Measurements from ENCODE around the gene RPL22.

The RPL22 gene

DNA sequence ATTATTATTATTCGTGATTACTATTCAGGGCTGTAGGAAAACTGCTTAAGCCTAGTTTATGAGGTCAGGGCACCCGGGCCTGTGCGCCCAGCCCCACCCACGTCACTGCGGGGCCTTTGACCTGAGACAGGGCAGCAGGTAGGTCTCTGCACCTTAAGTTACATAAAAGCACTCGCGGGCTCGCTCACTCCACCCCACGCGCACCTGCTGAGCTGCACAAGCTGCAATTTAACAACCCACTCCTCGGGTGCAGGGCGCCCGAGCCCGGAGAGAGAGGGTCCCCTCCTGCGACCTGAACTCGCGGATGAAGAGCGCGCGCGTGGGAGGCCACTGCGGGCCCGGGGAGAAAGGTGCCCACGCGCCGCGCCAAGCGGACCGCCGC lies 35.9 kb upstream of the RPL22 start:
- H3K36me3 ChIP-seq (ENCODE audit: control insufficient read depth in 1 of 2, insufficient read depth in 2 of 2, low read depth in 1 of 2, low read length in 2 of 2): peaks cover 13 to 25% of the 10 kb centered on the region in 2 experiments
- no peak overlapping the region for H4K91ac ChIP-seq (ENCODE audit: low read length)
- H2AFZ ChIP-seq (ENCODE audit: low read depth, low read length): no peak overlapping the region
- H3K79me1 ChIP-seq (replicated peaks; ENCODE audit: low read length, poor library complexity, severe bottlenecking): peaks cover 27% of the 10 kb centered on the region
- H3K23ac ChIP-seq (ENCODE audit: low read length in 2 of 2): peak overlapping the region in 1 of 2 experiments; percentile 70
- peak overlapping the region; percentile 92 for H3K9ac ChIP-seq (ENCODE audit: low read length)
- peak overlapping the region; percentile 83 to 91 for H3K18ac ChIP-seq (ENCODE audit: low read depth in 1 of 2, low read length in 2 of 2)
- no peak overlapping the region for H2AK5ac ChIP-seq (ENCODE audit: low read length, severe bottlenecking)
- peak overlapping the region; percentile 92 for H4K8ac ChIP-seq (ENCODE audit: low read length)
- H2BK12ac ChIP-seq (ENCODE audit: low read length in 2 of 2): no peak overlapping the region
- peak overlapping the region; percentile 98 for H3K4me2 ChIP-seq (ENCODE audit: low read length, poor library complexity, severe bottlenecking)
- H3K9me3 ChIP-seq (ENCODE audit: control insufficient read depth, low read length): no peaks in the 10 kb centered on the region
- H3K14ac ChIP-seq (ENCODE audit: low read length in 2 of 2): peak overlapping the region; percentile 19 to 64
- H3K4me3 ChIP-seq (ENCODE audit: insufficient read depth in 1 of 2, low read depth in 1 of 2, low read length in 2 of 2): peak overlapping the region; percentile 95 to 99
- H2BK5ac ChIP-seq (ENCODE audit: low read depth, low read length, poor library complexity, severe bottlenecking): no peak overlapping the region
- H3K4me1 ChIP-seq (ENCODE audit: control insufficient read depth, insufficient read depth, low read depth, low read length): peaks cover 12% of the 10 kb centered on the region
- peaks cover 0 to 13% of the 10 kb centered on the region in 2 experiments for H3K27me3 ChIP-seq (ENCODE audit: control insufficient read depth in 1 of 2, insufficient read depth in 1 of 2, low read length in 2 of 2)
- H3K27ac ChIP-seq (ENCODE audit: low read length, poor library complexity, severe bottlenecking): no peak overlapping the region
- DNase-seq: no peak
- no peak overlapping the region for H2BK120ac ChIP-seq (ENCODE audit: low read depth, low read length)
- no peak overlapping the region for H2BK15ac ChIP-seq (ENCODE audit: low read depth, poor library complexity, severe bottlenecking)
- H3K4ac ChIP-seq (ENCODE audit: low read depth in 1 of 2, low read length in 2 of 2): peak overlapping the region in 1 of 2 experiments; percentile 22
- WGBS: 2% methylated on average over 26 of the region's 30 CpGs

- H3K27me3 ChIP-seq (ENCODE audit: control insufficient read depth in 1 of 2, insufficient read depth in 1 of 2, low read length in 2 of 2): peaks cover 0 to 7% of the 10 kb centered on the region in 2 experiments
These were observed 35.3 kb upstream of the RPL22 start for GRCh38 chr1:6234502-6235295.

GRCh38 chr1:6233376-6233775 lies 34.0 kb upstream of the RPL22 start:
- H3K27ac ChIP-seq (ENCODE audit: low read length, poor library complexity, severe bottlenecking): no peak overlapping the region
- H3K18ac ChIP-seq (ENCODE audit: low read depth in 1 of 2, low read length in 2 of 2): no peak overlapping the region
- no peak overlapping the region for H3K23ac ChIP-seq (ENCODE audit: low read length in 2 of 2)
- no peaks in the 10 kb centered on the region for H3K27me3 ChIP-seq (ENCODE audit: control insufficient read depth in 1 of 2, insufficient read depth in 1 of 2, low read length in 2 of 2)
- peaks cover 33% of the 10 kb centered on the region for H3K79me1 ChIP-seq (replicated peaks; ENCODE audit: low read length, poor library complexity, severe bottlenecking)
- no peak overlapping the region for H2BK12ac ChIP-seq (ENCODE audit: low read length in 2 of 2)
- no peak overlapping the region for H4K8ac ChIP-seq (ENCODE audit: low read length)
- no peak overlapping the region for H3K4ac ChIP-seq (ENCODE audit: low read depth in 1 of 2, low read length in 2 of 2)
- H4K91ac ChIP-seq (ENCODE audit: low read length): no peak overlapping the region
- H2BK15ac ChIP-seq (ENCODE audit: low read depth, poor library complexity, severe bottlenecking): no peak overlapping the region
- no peak for DNase-seq
- no peak overlapping the region for H2AFZ ChIP-seq (ENCODE audit: low read depth, low read length)
- H3K4me1 ChIP-seq (ENCODE audit: control insufficient read depth, insufficient read depth, low read depth, low read length): peaks cover 12% of the 10 kb centered on the region
- H2BK120ac ChIP-seq (ENCODE audit: low read depth, low read length): no peak overlapping the region
- H3K9me3 ChIP-seq (ENCODE audit: control insufficient read depth, low read length): no peaks in the 10 kb centered on the region
- H3K36me3 ChIP-seq (ENCODE audit: control insufficient read depth in 1 of 2, insufficient read depth in 2 of 2, low read depth in 1 of 2, low read length in 2 of 2): peaks cover 23 to 35% of the 10 kb centered on the region in 2 experiments
- no peak overlapping the region for H2BK5ac ChIP-seq (ENCODE audit: low read depth, low read length, poor library complexity, severe bottlenecking)
- no peak overlapping the region for H2AK5ac ChIP-seq (ENCODE audit: low read length, severe bottlenecking)
- no peak overlapping the region for H3K4me2 ChIP-seq (ENCODE audit: low read length, poor library complexity, severe bottlenecking)
- H3K14ac ChIP-seq (ENCODE audit: low read length in 2 of 2): no peak overlapping the region
- no peak overlapping the region for H3K9ac ChIP-seq (ENCODE audit: low read length)
- WGBS: 45% methylated on average over 1 of the region's 1 CpG
- H3K4me3 ChIP-seq (ENCODE audit: insufficient read depth in 1 of 2, low read depth in 1 of 2, low read length in 2 of 2): no peak overlapping the region

More at GRCh38 chr1:6234502-6235295, 35.3 kb upstream of the RPL22 start:
- H3K4ac ChIP-seq (ENCODE audit: low read depth in 1 of 2, low read length in 2 of 2): no peak overlapping the region
- H2AFZ ChIP-seq (ENCODE audit: low read depth, low read length): no peak overlapping the region
- no peak overlapping the region for H2BK12ac ChIP-seq (ENCODE audit: low read length in 2 of 2)
- peak overlapping the region; percentile 30 for H3K27ac ChIP-seq (ENCODE audit: low read length, poor library complexity, severe bottlenecking)
- H2BK15ac ChIP-seq (ENCODE audit: low read depth, poor library complexity, severe bottlenecking): no peak overlapping the region
- WGBS: 59% methylated on average over 20 of the region's 20 CpGs
- H3K9me3 ChIP-seq (ENCODE audit: control insufficient read depth, low read length): no peaks in the 10 kb centered on the region
- peaks cover 12% of the 10 kb centered on the region for H3K4me1 ChIP-seq (ENCODE audit: control insufficient read depth, insufficient read depth, low read depth, low read length)
- H3K4me3 ChIP-seq (ENCODE audit: insufficient read depth in 1 of 2, low read depth in 1 of 2, low read length in 2 of 2): peak overlapping the region; percentile 95 to 99
- no peak overlapping the region for H4K8ac ChIP-seq (ENCODE audit: low read length)
- peak overlapping the region; percentile 92 for H3K9ac ChIP-seq (ENCODE audit: low read length)
- peak overlapping the region; percentile 98 for H3K4me2 ChIP-seq (ENCODE audit: low read length, poor library complexity, severe bottlenecking)
- H2BK120ac ChIP-seq (ENCODE audit: low read depth, low read length): no peak overlapping the region
- peak overlapping the region in 1 of 2 experiments; percentile 91 for H3K18ac ChIP-seq (ENCODE audit: low read depth in 1 of 2, low read length in 2 of 2)
- no peak overlapping the region for H4K91ac ChIP-seq (ENCODE audit: low read length)
- no peak overlapping the region for H2BK5ac ChIP-seq (ENCODE audit: low read depth, low read length, poor library complexity, severe bottlenecking)
- peaks cover 15 to 31% of the 10 kb centered on the region in 2 experiments for H3K36me3 ChIP-seq (ENCODE audit: control insufficient read depth in 1 of 2, insufficient read depth in 2 of 2, low read depth in 1 of 2, low read length in 2 of 2)
- H2AK5ac ChIP-seq (ENCODE audit: low read length, severe bottlenecking): no peak overlapping the region
- DNase-seq: peak; percentile 17
- H3K79me1 ChIP-seq (replicated peaks; ENCODE audit: low read length, poor library complexity, severe bottlenecking): peaks cover 30% of the 10 kb centered on the region
- H3K14ac ChIP-seq (ENCODE audit: low read length in 2 of 2): no peak overlapping the region
- peak overlapping the region in 1 of 2 experiments; percentile 70 for H3K23ac ChIP-seq (ENCODE audit: low read length in 2 of 2)

DNA sequence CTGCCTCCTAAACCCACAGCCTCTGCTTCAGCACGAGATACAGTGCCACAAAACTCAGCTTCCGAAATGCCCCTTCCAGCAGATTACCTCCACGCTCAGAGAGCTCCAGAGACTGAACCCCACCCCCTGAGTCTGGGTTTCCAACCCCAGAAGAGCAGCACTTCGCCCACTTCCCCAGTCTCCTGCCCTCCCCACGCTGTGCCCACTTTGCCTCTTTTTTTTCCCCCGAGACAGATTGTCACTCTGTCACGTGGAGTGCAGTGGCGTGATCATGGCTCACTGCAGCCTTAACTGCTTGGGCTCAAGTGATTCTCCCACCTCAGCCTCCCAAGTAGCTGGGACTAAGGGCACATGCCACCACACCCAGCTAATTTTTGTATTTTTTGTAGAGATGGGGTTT lies 26.3 kb upstream of the RPL22 start:
- no peak overlapping the region for H3K18ac ChIP-seq (ENCODE audit: low read depth in 1 of 2, low read length in 2 of 2)
- H2BK12ac ChIP-seq (ENCODE audit: low read length in 2 of 2): no peak overlapping the region
- H3K27ac ChIP-seq (ENCODE audit: low read length, poor library complexity, severe bottlenecking): no peak overlapping the region
- no peak overlapping the region for H3K9ac ChIP-seq (ENCODE audit: low read length)
- no peak overlapping the region for H2BK120ac ChIP-seq (ENCODE audit: low read depth, low read length)
- H3K4me2 ChIP-seq (ENCODE audit: low read length, poor library complexity, severe bottlenecking): no peak overlapping the region
- no peak for DNase-seq
- no peak overlapping the region for H3K23ac ChIP-seq (ENCODE audit: low read length in 2 of 2)
- H3K4ac ChIP-seq (ENCODE audit: low read depth in 1 of 2, low read length in 2 of 2): no peak overlapping the region
- peaks cover 9% of the 10 kb centered on the region for H3K4me1 ChIP-seq (ENCODE audit: control insufficient read depth, insufficient read depth, low read depth, low read length)
- H2AK5ac ChIP-seq (ENCODE audit: low read length, severe bottlenecking): no peak overlapping the region
- no peak overlapping the region for H3K4me3 ChIP-seq (ENCODE audit: insufficient read depth in 1 of 2, low read depth in 1 of 2, low read length in 2 of 2)
- peaks cover 20% of the 10 kb centered on the region for H3K79me1 ChIP-seq (replicated peaks; ENCODE audit: low read length, poor library complexity, severe bottlenecking)
- no peak overlapping the region for H4K8ac ChIP-seq (ENCODE audit: low read length)
- H3K36me3 ChIP-seq (ENCODE audit: control insufficient read depth in 1 of 2, insufficient read depth in 2 of 2, low read depth in 1 of 2, low read length in 2 of 2): peaks cover 54 to 66% of the 10 kb centered on the region in 2 experiments
- 93% methylated on average over 8 of the region's 8 CpGs for WGBS
- H4K91ac ChIP-seq (ENCODE audit: low read length): no peak overlapping the region
- H3K14ac ChIP-seq (ENCODE audit: low read length in 2 of 2): no peak overlapping the region
- no peak overlapping the region for H2BK5ac ChIP-seq (ENCODE audit: low read depth, low read length, poor library complexity, severe bottlenecking)
- H3K27me3 ChIP-seq (ENCODE audit: control insufficient read depth in 1 of 2, insufficient read depth in 1 of 2, low read length in 2 of 2): no peaks in the 10 kb centered on the region
- no peak overlapping the region for H2BK15ac ChIP-seq (ENCODE audit: low read depth, poor library complexity, severe bottlenecking)
- no peaks in the 10 kb centered on the region for H3K9me3 ChIP-seq (ENCODE audit: control insufficient read depth, low read length)
- H2AFZ ChIP-seq (ENCODE audit: low read depth, low read length): no peak overlapping the region

Data from mesenchymal stem cell (in vitro differentiated cells and primary cell).